ENCODE data around the gene SSH2. TPM values are rescaled to one million over a fixed set of nuclear protein-coding genes. Genes with fewer than 3 reads are reported as not detected.

Gene SSH2
- total RNA-seq, 1 donor from 2014 or later: 9.8 TPM

GRCh38 chr17:29611351-29612093 lies 318.5 kb downstream of the SSH2 start:
- no peak for DNase-seq (ENCODE audit: low read depth)
- no peak for TF ChIP-seq CTCF (IDR thresholded peaks at IDR 0.05; ENCODE audit: insufficient read depth, low read length, poor library complexity, severe bottlenecking)
- no peaks in the 10 kb centered on the region for H3K36me3 ChIP-seq (ENCODE audit: control insufficient read depth, insufficient read depth, low read length)
- peaks cover 10% of the 10 kb centered on the region for H3K27me3 ChIP-seq (ENCODE audit: control insufficient read depth, insufficient read depth, low read length)
- H3K4me3 ChIP-seq (ENCODE audit: low read depth, low read length): no peak overlapping the region

GRCh38 chr17:29610395-29610794 lies 319.6 kb downstream of the SSH2 start:
- no peak for DNase-seq (ENCODE audit: low read depth)
- no peaks in the 10 kb centered on the region for H3K36me3 ChIP-seq (ENCODE audit: control insufficient read depth, insufficient read depth, low read length)
- no peak for TF ChIP-seq CTCF (IDR thresholded peaks at IDR 0.05; ENCODE audit: insufficient read depth, low read length, poor library complexity, severe bottlenecking)
- H3K27me3 ChIP-seq (ENCODE audit: control insufficient read depth, insufficient read depth, low read length): peaks cover 6% of the 10 kb centered on the region
- H3K4me3 ChIP-seq (ENCODE audit: low read depth, low read length): no peak overlapping the region

- Histone ChIP-seq H3K36me3 (ENCODE audit: control insufficient read depth, insufficient read depth, low read length) (no peaks in the 10 kb centered on the region), H3K27me3 (ENCODE audit: control insufficient read depth, insufficient read depth, low read length) (peaks cover 6% of the 10 kb centered on the region), H3K4me3 (ENCODE audit: low read depth, low read length) (no peak overlapping the region)
- no peak for TF ChIP-seq CTCF (IDR thresholded peaks at IDR 0.05; ENCODE audit: insufficient read depth, low read length, poor library complexity, severe bottlenecking)
- DNase-seq (ENCODE audit: low read depth): no peak
Measured at GRCh38 chr17:29608986-29609385, 321.0 kb downstream of the SSH2 start.

- no peak for TF ChIP-seq CTCF (IDR thresholded peaks at IDR 0.05; ENCODE audit: insufficient read depth, low read length, poor library complexity, severe bottlenecking)
- Histone ChIP-seq H3K36me3 (ENCODE audit: control insufficient read depth, insufficient read depth, low read length) (no peaks in the 10 kb centered on the region), H3K27me3 (ENCODE audit: control insufficient read depth, insufficient read depth, low read length) (peaks cover 2% of the 10 kb centered on the region), H3K4me3 (ENCODE audit: low read depth, low read length) (no peak overlapping the region)
- no peak for DNase-seq (ENCODE audit: low read depth)
Measured at GRCh38 chr17:29607557-29608195, 322.4 kb downstream of the SSH2 start.

- no peak for TF ChIP-seq CTCF (IDR thresholded peaks at IDR 0.05; ENCODE audit: insufficient read depth, low read length, poor library complexity, severe bottlenecking)
- DNase-seq (ENCODE audit: low read depth): no peak
- H3K27me3 ChIP-seq (ENCODE audit: control insufficient read depth, insufficient read depth, low read length): no peaks in the 10 kb centered on the region
- no peak overlapping the region for H3K4me3 ChIP-seq (ENCODE audit: low read depth, low read length)
- H3K36me3 ChIP-seq (ENCODE audit: control insufficient read depth, insufficient read depth, low read length): no peaks in the 10 kb centered on the region
Measured at GRCh38 chr17:29603109-29603674, 326.8 kb downstream of the SSH2 start.

Data from kidney epithelial cell (primary cell).